ENCODE data around the gene TNFRSF18. TPM values are rescaled to one million over a fixed set of nuclear protein-coding genes. Genes with fewer than 3 reads are reported as not detected.

TNFRSF18 gene
- total RNA-seq, 3 donors from 2014 or later (not counting 1 experiment from before 2014, with no cell fraction given): 40.3 to 81.9 (median 54.7) TPM

DNA sequence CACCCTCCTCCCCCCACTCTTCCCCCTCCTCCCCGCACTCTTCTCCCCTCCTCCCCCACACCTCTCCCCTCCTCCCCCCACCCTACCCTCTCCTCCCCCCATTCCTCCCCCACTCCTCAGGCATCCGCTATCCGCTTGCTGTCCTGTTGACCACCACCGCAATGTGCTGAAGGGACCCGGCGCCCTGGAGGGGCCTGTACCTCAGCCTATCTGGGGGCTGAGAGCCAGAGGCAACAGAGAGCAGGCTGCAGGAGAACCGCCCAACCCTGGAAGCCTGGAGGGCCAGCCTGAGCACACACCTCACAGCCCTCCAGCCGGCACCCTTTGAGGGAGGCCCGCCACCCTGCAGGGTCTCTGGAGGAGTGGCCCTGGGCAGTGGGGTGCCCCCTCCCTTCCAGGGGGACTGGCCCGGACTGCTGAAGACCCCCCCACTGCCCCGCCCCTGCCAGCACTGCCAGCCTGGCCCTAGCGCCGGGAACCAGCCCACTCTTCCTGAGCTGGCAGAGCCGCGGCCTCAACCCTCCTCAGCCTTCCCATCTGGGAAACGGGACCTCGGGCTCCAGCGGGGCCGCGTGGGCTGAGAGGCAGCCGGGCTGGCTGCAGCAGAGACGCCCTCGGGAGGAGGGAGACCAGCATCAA, 38.9 kb upstream of the TNFRSF18 start:
- H3K27me3 Mint-ChIP-seq (ENCODE audit: low read depth in 2 of 2): no peaks in the 10 kb centered on the region

DNA sequence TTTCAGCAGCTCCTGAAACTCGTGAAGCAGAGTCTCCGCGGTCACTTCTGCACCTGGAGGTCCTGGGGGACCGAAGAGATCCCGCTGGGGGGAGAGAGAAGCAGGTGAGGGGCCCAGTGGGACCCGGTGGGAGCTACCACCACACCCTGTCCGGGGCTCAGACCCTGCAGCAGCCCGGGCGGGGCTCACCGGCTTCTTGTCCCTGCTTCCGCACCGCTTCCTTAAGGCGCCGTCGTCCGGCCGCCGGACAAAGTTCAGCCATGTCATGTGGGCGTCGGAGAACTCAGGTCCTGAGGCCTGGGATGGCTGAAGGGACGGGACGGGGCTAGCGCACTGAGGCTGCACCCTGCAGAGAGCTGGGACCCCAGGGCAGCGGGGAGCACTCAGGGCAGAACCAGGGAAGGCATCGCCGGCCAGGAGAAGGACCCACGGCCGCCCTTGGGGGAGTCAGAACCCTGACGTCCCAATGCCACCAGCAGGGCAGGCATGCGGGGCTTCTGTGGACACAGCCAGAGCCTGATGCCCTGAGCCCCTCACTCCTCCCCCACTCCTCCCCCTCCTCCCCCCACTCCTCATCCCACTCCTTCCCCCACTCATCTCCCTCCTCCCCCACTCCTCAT, 37.9 kb upstream of the TNFRSF18 start:
- intact Hi-C loops (cut with micrococcal nuclease): no loop called here
- TF ChIP-seq, protein P1, sequence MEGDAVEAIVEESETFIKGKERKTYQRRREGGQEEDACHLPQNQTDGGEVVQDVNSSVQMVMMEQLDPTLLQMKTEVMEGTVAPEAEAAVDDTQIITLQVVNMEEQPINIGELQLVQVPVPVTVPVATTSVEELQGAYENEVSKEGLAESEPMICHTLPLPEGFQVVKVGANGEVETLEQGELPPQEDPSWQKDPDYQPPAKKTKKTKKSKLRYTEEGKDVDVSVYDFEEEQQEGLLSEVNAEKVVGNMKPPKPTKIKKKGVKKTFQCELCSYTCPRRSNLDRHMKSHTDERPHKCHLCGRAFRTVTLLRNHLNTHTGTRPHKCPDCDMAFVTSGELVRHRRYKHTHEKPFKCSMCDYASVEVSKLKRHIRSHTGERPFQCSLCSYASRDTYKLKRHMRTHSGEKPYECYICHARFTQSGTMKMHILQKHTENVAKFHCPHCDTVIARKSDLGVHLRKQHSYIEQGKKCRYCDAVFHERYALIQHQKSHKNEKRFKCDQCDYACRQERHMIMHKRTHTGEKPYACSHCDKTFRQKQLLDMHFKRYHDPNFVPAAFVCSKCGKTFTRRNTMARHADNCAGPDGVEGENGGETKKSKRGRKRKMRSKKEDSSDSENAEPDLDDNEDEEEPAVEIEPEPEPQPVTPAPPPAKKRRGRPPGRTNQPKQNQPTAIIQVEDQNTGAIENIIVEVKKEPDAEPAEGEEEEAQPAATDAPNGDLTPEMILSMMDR (IDR thresholded peaks at IDR 0.05): no peak

More for the DNA sequence above, 38.9 kb upstream of the TNFRSF18 start:
- intact Hi-C loops (cut with micrococcal nuclease): no loop called here
- peaks cover 0 to 4% of the 10 kb centered on the region in 2 donors for H3K4me1 Mint-ChIP-seq
- no peaks in the 10 kb centered on the region for H3K36me3 ChIP-seq (ENCODE audit: control insufficient read depth, insufficient read depth, low read length)
- H3K9me3 ChIP-seq (ENCODE audit: control insufficient read depth, insufficient read depth, low read length): no peaks in the 10 kb centered on the region
- ATAC-seq (no peak), DNase-seq (no peak)
- 82% methylated on average over 22 of the region's 23 CpGs for WGBS (ENCODE audit: insufficient coverage)
- no peak overlapping the region for H3K27ac ChIP-seq (ENCODE audit: low read length)
- no peak overlapping the region for H3K4me3 Mint-ChIP-seq
- peaks cover 13% of the 10 kb centered on the region for H3K27me3 ChIP-seq (ENCODE audit: control insufficient read depth, insufficient read depth, low read length)
- H3K36me3 Mint-ChIP-seq: no peaks in the 10 kb centered on the region
- TF ChIP-seq, protein P1 (IDR thresholded peaks at IDR 0.05): no peak
- H3K9me3 Mint-ChIP-seq: no peaks in the 10 kb centered on the region
- peaks cover 6% of the 10 kb centered on the region for H3K4me1 ChIP-seq (ENCODE audit: control insufficient read depth, insufficient read depth, low read length)
- H3K4me3 ChIP-seq (ENCODE audit: low read length): no peak overlapping the region
- H3K27ac Mint-ChIP-seq: no peak overlapping the region

DNA sequence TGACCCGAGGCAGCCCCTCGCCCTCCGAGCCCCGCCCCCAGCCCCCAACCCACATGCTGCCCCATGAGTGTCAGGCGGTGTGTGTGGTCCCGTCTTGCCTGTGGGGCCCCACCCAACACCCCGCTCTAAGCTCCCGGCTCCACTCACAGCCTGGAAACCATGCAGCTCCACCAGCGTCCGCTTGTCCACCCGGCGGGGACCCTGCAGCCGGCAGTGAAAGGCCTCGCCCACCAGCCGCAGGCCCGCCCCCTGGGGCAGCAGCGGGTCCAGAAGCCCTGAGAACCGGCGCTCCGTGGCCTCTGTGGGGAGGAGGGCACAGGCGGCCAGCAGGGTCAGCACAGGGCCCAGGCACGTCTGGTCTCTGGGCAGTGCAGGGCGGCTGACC, 37.4 kb upstream of the TNFRSF18 start:
- DNase-seq (no peak), ATAC-seq (no peak)
- Histone ChIP-seq H3K27me3 (ENCODE audit: control insufficient read depth, insufficient read depth, low read length) (peaks cover 13% of the 10 kb centered on the region), H3K27ac (ENCODE audit: low read length) (no peak overlapping the region), H3K36me3 (ENCODE audit: control insufficient read depth, insufficient read depth, low read length) (no peaks in the 10 kb centered on the region), H3K4me3 (ENCODE audit: low read length) (no peak overlapping the region), H3K4me1 (ENCODE audit: control insufficient read depth, insufficient read depth, low read length) (peaks cover 2% of the 10 kb centered on the region), H3K9me3 (ENCODE audit: control insufficient read depth, insufficient read depth, low read length) (no peaks in the 10 kb centered on the region)
- TF ChIP-seq, protein P1 (IDR thresholded peaks at IDR 0.05): no peak
- intact Hi-C loops (cut with micrococcal nuclease): no loop called here
- Mint-ChIP-seq H3K36me3 (no peaks in the 10 kb centered on the region), H3K9me3 (no peaks in the 10 kb centered on the region), H3K27me3 (ENCODE audit: low read depth in 2 of 2) (no peaks in the 10 kb centered on the region), H3K4me3 (no peak overlapping the region), H3K27ac (no peak overlapping the region), H3K4me1 (no peaks in the 10 kb centered on the region)
- WGBS (ENCODE audit: insufficient coverage): 88% methylated on average over 23 of the region's 23 CpGs

More for the DNA sequence above, 37.9 kb upstream of the TNFRSF18 start:
- no peaks in the 10 kb centered on the region for H3K36me3 Mint-ChIP-seq
- no peaks in the 10 kb centered on the region for H3K9me3 ChIP-seq (ENCODE audit: control insufficient read depth, insufficient read depth, low read length)
- H3K27ac Mint-ChIP-seq: no peak overlapping the region
- H3K4me3 ChIP-seq (ENCODE audit: low read length): no peak overlapping the region
- H3K27ac ChIP-seq (ENCODE audit: low read length): no peak overlapping the region
- DNase-seq: no peak
- H3K27me3 Mint-ChIP-seq (ENCODE audit: low read depth in 2 of 2): no peaks in the 10 kb centered on the region
- H3K36me3 ChIP-seq (ENCODE audit: control insufficient read depth, insufficient read depth, low read length): no peaks in the 10 kb centered on the region
- peaks cover 13% of the 10 kb centered on the region for H3K27me3 ChIP-seq (ENCODE audit: control insufficient read depth, insufficient read depth, low read length)
- no peak for ATAC-seq
- H3K4me1 Mint-ChIP-seq: no peaks in the 10 kb centered on the region
- no peaks in the 10 kb centered on the region for H3K9me3 Mint-ChIP-seq
- WGBS (ENCODE audit: insufficient coverage): 91% methylated on average over 30 of the region's 30 CpGs
- no peak overlapping the region for H3K4me3 Mint-ChIP-seq
- H3K4me1 ChIP-seq (ENCODE audit: control insufficient read depth, insufficient read depth, low read length): peaks cover 2% of the 10 kb centered on the region
